Activated CD4-positive, alpha-beta memory T cell treated with anti-CD3 and anti-CD28 coated beads for 36 hours (primary cell): Measurements from ENCODE around the gene TASL. TPM values are rescaled to one million over a fixed set of nuclear protein-coding genes. Genes with fewer than 3 reads are reported as not detected.

ENCODE experiments used
- total RNA-seq, 2 experiments: library from RNA; stranded (reverse); gene quantifications; one replicate each; pipeline ENCODE4 v1.2.3, GENCODE V29; 2021

TASL gene
- total RNA-seq, 2 experiments from 2014 or later: 1.1 to 1.6 TPM

Other genes with a start within 250 kb of the TASL start
- gene GK, start 75.7 kb upstream of the TASL start, total RNA-seq: 100 to 1,000 TPM in 1 of 2 experiments, 10 to 100 TPM in 1; 95.2 to 100 TPM